Stimulated activated CD8-positive, alpha-beta memory T cell treated with anti-CD3 and anti-CD28 coated beads, Interleukin-12 subunit alpha, Interleukin-12 subunit beta, amount 100 ng/mL, for 24 hours (primary cell): ENCODE data around the gene SNTB2.

Experiments used
- DNase-seq: peaks from one replicate; pipeline ENCODE4 v3.0.0-alpha.2; 2020; ENCODE audit errors: extremely low read depth

SNTB2 gene

DNA sequence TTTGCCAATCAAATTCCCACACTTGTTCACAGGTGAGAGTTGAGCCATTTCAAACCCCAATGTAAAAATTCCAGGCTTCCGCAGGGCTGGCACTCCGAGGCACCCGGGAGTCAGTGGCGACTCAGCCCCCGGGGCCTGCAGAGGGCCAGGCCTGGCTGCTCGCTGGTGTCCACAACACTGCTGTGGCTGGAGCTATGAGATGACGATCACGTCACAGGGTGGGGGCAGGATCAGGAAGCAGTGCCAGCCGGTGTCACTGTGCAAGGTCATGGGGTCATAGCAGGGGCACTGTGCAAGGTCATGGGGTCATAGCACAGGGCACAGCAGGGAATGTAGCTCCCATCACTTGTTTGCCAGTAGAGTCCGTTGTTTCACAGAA is 131.9 kb downstream of the SNTB2 start:
- no peak for DNase-seq

DNA sequence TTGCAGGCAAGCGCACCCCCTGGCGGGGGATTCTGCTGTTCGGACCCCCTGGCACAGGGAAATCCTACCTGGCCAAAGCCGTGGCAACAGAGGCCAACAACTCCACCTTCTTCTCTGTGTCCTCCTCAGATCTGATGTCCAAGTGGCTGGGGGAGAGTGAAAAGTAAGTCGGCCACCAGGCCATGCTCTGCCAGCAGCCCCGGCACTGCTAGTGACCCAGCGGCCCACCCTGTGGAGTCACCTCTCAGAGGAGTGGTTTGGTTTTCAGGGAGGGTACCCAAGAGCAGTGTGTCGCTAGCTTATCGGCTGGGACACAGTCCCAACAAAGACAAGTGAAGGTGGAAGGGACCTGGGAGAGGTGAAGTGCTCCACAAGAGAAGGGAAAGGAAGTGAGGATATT is 132.4 kb downstream of the SNTB2 start:
- no peak for DNase-seq

DNA sequence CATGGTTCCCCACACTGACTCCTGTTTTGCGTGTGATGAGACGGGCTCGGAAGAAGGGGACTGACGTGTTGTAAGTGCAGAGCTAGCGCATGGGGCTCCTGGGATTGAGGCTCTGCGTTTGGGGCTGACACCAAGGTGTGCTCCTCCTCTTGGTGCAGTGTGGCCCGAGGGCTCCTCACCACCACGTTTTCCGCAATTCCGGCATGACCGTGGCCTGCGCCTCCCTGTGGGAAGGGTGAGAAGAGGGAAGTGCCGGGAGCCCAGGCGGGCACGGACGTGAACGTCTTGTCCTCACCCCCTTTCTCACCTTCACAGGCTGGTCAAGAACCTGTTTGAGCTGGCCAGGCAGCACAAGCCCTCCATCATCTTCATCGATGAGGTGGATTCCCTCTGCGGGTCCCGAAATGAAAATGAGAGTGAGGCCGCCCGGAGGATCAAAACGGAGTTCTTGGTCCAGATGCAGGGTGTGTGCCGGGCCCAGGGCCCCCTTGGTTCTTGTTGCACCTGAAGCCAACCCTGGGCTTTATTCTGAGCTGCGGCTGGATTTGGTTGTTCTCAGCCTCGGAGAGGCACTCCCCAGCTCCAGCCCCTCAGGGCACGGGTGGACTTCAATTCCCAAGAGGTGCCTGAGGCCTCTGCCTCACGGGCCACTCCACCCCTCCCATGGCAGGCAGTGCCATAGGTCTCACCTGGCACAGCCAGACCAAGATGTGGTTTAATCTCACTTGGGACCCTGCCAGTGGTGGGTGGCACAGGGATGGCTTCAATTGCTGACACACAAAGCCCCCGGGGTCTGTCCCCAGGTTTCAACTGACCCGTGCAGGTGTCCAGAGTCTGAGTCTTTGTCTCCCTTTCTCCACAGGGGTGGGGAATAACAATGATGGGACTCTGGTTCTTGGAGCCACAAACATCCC is 133.1 kb downstream of the SNTB2 start:
- no peak for DNase-seq

DNA sequence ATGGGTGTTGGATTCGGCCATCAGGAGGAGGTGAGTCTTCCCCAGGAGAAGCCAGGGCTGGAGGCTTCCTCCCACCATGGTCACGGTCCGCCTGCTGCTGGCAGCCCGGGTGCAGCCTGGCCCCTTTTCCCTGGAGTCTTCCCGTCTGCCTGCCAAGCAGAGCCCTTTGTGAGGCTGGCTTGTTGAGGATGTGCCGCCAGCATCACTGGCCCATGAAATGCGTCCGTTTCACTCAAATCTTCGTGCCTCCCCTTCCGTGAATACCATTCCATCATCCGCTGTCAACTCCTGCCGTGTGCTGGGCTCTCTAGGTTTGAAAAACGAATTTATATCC is 133.7 kb downstream of the SNTB2 start:
- no peak for DNase-seq

DNA sequence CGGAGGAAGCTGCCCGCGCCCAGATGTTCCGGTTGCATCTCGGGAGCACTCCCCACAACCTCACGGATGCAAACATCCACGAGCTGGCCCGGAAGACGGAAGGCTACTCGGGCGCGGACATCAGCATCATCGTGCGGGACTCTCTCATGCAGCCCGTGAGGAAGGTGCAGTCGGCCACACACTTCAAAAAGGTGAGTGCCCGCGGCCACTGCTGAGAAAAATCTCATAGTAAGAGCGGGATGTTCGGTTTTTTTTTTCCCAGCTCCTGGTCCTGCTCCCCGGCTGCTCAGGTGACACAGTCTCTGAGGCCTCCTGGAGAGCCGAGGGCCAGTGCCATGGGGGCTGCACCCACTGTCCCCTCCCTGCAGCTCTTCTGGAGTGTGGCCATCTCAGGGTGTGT is 134.1 kb downstream of the SNTB2 start:
- no peak for DNase-seq

DNA sequence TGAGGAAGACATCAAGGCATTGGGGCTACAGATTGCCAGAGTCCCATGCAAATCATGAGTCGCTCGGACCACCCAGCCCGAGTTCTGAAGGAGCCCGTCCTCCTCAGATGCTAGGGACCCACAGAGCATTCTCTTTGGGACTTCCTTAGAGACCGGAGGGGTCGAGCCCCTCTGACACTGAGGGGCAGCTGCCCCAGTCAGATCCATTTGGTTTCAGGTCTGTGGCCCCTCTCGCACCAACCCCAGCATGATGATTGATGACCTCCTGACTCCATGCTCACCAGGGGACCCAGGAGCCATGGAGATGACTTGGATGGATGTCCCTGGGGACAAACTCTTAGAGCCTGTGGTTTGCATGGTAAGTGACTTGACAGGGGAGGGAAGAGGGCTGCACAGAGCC is 135.4 kb downstream of the SNTB2 start:
- no peak for DNase-seq

DNA sequence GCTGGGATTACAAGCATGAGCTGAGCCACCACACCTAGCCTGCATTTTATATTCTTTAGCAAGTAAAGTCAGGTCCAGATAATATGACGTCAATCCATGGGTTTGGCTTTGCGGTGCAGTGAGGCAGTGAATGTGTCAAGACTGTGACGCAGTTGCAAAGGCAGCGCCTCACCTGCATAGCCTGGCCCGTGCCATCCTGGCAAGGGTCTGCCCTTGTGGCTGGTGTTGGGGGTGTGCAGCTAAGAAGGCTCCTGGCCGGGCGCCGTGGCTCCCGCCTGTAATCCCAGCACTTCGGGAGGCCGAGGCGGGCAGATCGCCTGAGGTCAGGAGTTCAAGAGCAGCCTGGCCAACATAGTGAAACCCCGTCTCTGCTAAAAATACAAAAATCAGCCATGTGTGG is 136.5 kb downstream of the SNTB2 start:
- DNase-seq = no peak

DNA sequence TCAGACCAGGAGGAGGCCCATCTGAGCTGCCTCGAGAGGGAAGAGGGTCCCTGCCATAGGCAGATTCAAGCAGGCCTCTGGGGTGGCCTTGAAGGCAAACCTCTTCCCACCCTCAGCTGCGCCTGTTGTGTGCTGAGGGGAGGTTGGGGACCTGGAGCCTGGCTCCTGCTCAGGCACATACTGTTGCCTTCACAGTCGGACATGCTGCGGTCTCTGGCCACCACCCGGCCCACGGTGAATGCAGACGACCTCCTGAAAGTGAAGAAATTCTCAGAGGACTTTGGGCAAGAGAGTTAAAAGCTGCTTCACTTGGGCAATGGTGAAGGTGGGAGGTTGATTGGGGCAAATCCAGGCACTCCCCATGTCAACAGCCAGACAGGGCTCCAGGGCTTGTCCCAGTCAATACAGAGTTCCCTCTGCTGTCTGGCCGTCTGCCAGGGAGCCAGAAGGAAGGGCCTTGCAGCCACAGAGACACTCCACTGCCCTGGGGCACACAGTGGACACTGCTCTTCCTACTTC is 137.1 kb downstream of the SNTB2 start:
- no peak for DNase-seq

DNA sequence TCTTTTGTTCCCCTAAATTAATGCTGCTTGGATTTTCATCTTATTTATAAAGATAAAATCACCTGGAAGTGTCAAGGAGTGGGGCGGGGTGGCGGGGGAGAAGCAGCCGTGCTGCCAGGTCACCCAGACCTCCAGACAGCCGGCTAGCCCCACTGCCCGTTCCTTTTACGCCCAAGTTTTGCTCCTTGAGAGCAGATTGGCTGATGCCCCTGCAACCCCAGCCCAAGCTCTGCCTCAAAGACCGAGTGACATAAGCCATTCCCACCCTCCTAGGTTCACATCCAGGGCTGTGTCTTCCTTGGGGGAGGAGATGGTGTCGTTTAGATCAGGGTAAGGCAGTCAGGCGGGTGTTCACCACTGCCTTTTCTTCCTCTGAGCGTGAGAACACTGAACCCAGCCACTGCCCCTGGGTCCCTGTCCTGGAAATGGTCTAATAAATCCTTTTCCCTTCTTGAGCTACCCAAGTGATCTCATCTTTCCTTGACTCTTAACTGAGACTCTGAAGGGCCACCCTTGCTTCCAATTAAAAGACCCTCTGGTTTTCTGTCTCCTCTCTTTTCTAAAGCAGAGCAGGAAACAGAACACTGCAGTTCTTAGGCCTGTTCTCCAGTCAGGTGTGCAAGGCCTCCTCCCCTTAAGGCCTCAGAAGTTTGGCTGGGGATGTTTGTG is 137.8 kb downstream of the SNTB2 start:
- no peak for DNase-seq

DNA sequence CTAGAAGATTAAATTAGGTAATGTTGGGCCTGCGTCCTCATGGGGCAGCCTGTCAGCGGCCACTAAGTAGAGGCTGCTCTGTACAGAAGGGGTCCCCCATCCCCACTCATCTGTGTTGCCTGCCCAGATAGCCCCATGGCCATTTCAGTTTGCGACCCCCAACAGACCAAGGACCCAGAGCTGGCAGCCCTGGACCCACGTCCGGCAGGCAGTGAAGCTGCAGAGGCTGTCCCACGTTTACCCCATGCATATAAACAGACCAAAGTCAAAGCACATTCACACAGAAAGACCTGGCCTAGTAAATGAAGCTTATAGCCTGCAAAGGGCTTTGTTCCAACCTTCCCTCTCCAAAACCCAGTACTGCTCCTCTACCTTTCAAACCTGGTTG is 138.8 kb downstream of the SNTB2 start:
- no peak for DNase-seq

DNA sequence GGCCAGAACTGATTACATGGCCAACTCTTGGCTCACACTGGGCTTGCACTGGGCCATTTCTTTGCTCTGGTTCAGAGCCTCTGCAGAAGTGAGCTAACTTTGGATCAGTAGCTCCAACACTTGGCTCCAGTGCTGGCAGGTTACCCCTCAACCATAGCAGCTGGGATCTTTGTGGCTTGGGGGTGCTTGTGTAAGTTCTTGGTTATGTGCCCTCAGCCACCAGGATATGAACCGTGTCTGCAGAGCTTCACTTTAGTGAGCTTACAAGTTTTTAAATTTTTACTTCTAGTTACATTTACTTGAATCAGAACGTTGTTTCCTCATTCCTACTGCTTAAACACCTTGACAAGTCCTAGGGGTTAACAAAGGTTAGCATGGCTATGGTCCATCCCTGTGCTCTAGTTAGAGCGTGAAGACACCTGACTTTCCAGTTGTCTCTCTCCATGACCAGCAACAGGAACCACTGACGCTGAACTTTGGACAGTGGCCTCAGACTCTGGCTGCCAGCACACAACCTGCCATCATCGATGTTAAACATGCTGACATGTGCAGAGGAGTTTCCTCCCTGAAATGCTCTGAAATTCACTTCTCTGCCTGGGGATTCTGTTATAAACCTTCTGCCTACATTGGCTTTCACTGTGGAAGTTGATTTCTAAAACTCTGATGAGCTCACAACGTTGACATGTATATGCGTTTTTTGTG is 139.4 kb downstream of the SNTB2 start:
- DNase-seq = no peak

DNA sequence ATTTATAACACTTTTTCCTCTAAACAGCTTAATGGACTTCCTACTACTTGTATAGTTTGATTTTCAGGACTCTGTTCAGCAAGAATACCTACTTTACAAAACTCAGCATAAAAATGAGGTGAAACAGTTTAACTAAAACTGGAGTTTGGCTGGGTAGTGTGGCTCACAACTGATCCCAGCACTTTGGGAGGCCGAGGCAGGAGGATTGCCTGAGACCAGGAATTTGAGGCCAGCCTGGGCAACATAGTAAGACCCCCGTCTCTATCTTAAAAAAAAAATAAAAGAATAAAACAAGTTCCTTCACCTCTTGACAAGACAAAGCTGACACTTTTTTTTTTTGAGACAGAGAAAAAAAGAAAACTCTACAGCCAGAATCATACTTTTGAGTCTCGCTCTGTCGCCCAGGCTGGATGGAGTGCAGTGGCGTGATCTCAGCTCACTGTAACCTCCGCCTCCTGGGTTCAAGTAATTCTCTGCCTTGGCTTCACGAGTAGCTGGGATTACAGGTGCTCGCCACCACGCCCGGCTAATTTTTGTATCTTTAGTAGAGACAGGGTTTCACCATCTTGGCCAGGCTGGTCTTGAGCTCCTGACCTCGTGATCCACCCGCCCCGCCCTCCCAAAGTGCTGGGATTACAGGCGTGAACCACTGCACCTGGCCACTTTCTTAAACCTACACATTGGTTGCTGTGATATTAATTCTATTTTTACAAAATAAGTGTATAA is 140.8 kb downstream of the SNTB2 start:
- no peak for DNase-seq

DNA sequence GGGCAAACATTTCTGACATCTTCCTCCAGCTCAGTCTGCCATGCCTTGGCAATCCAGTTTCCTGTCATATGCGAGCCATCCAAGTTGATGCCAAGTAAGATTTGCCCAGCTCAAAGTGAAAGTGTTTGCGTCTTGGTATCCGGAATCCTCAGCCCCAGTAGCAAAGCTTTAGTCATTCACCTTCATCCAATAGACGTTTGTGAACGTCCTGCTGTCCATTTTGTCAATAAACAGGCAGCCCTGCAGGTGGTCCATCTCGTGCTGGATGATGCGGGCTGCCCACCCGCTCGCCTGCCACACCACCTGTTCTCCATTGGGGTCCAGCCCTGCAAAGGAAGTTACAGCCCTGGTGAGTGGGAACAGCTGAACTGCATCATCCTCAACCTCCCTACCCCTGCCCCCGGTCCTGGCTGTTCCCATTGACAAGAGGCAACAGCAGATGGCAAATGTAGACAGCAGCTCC is 141.9 kb downstream of the SNTB2 start:
- no peak for DNase-seq

DNA sequence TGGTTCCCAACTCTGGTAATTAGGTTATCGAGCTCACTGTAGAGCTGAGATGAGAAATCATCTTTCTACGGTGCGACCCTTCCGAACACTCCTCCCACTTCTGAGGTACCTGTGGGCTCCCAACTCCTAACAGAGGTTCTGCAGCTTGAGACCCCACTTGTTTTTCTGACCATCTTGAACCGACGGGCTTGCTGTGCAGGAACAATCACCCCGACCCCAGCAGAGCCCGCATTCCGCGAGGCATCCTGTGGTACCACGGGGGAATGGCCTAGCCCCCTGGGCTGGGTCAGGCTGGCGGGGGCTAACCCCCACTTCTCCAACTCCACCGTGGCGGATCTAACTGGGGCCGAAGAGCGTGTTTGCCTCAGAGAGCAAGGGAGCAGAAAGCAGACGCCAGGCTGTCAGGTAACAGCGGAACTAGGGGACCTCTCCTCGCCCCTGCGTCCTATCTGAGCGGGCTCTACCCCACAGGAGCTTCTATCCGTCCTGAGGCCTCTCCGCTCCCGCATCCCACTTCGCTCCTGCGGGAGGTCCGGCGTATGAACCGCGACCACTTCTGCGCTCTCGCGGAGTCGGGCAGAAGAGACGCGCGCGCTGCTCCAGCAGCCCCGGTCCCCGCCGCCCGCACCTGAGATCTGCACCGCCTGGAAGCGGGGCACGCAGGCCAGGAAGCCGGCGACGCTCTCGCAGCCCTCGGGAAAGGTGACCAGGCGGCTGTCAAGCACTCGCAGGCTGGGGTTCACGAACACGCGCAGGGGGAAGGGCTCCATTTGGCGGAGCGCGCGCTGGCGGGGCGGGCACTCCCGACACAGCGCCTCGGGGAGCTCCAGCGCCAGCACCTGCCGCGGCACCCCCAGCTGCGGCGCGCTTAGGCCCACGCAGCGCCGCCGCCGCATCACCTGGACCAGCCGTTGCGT is 142.7 kb downstream of the SNTB2 start:
- DNase-seq = no peak

DNA sequence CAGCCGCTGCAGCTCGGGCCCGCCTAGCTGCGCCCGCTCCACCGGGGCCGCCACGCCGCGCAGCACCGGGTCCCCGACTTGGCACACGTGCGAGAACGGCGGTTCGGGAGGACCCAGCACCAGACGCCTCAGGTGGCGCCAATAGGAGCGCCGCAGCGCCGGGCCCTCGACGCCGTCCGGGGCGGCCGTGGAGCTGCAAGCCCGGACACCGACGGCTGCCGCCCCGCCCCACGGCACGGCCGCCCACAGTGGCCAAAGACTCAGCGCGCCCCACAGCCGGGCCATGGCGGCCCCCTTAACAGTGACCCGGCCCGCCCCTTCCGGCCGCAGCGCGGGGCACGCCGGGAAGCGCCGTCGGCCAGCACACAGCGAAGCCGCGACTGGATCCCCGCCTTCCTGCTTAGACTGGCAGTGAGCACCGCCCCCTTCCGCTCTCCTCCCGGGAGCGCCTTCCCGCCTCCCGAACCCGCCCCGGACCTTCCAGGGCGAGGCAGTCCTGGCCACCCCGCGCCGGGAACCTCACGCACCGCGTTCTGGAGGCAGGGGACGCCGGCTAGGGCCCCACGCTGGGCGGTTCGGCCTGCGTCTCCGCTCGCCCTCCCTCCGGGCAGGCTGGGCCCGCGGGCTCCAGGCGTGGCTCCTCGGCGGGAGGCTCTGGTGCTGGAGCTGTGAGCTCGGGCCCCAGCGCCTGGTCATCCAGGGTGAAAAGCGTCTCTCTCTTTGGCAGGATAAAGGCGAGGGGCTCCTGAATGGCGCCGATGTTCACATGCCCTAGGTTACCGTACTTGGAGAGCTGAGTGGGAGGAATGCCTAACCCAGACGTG is 143.5 kb downstream of the SNTB2 start, which contains the start of gene PDF:
PDF (minus strand) TSS at position 303 of the 824 bp plus-strand sequence; CDS start at position 285, 18 bp downstream.
- DNase-seq = peak; percentile 76

DNA sequence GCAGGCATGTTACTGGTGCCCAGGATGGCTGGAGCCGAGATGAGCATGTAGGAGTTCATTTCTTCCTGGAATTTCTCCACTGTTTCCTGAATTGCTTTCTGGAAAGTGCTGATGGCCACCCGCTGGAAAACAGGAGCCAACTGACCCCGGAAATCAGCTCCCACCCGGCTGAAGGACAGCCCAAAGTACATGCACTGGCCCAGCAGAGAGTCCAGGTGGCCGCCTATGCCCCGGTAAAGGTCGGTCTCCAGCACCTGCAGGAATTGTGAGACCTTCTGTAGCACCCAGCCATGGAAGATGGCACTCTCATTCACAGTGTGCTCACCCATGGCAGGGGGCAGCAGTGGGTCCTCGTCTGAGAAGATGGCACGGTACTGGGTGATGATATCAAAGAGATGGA is 147.7 kb downstream of the SNTB2 start:
- DNase-seq = no peak

DNA sequence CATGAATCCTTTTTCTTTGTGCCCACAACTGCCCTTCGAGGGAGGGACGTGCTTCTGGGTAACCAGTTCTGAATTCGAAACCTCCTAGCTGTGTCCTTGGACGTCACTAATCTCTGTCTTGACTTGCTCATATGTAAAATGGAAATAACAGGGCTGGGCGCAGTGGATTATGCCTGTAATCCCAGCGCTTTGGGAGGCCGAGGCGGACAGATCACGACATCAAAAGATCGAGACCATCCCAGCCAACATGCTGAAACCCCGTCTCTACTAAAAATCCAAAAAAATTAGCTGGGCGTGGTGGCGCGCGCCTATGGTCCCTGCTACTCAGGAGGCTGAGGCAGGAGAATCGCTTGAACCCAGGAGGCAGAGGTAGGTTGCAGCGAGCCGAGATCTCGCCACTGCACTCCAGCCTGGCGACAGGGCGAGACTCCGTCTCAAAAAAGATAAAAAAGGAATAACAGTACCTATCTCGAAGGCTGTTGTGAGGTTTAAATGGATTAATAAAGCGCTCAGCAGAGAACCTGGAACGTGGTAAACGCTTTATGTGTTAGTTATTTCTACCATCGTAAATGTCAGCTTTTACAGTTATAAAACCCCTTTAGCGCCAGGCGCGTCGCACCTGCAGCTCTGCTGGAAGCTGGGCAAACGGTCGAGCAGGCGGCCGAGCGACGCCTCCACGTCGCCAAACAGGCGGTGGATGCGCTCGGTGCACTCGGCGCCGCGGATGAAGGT is 151.8 kb downstream of the SNTB2 start:
- DNase-seq = no peak

DNA sequence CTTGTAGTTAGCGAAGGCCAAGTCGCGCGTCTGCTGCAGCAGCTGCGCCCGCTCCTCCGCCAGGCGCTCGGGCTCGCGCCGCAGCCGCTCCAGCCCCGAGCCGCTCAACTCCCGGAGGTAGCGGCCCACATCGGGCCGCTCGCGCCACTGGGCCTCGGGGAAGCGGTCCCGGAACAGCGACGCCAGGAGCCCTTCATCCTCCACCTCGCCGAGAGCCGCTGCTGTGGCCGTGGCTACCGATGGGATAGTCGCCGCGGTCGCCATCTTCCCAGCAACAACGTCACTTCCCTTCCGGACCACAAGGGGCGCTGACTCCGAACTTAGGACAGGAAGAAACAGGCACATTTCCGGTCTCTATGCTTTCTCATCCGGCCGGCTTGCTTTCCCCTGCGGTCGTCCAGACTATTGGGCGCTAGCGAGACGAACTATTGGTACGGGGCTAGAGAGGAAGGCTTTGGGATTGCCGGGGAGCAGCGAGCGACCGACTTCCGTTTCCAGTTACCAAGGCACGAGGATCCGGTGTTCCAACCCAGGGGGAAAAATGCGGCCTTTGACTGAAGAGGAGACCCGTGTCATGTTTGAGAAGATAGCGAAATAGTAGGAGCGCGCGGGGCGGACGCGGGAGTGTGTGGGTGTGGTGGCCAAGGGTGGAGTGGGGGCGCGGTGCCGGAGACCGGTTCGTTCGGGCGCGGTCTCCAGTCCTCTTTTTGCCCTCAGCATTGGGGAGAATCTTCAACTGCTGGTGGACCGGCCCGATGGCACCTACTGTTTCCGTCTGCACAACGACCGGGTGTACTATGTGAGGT is 152.5 kb downstream of the SNTB2 start, which contains the start of the genes COG8 and NIP7:
COG8 (minus strand) TSS at position 276 of the 806 bp plus-strand sequence; CDS start at position 264, 12 bp downstream.
NIP7 (plus strand) TSS at position 484 of the 806 bp plus-strand sequence; CDS start at position 542, 58 bp downstream.
- DNase-seq = peak; percentile 75
